ENCODE measurements around the gene NEURL2. TPM values are rescaled to one million over a fixed set of nuclear protein-coding genes. Genes with fewer than 3 reads are reported as not detected.

Gene NEURL2
- total and polyA plus RNA-seq, 2 experiments from 2014 or later, result 4.6 to 10.9 TPM

DNA sequence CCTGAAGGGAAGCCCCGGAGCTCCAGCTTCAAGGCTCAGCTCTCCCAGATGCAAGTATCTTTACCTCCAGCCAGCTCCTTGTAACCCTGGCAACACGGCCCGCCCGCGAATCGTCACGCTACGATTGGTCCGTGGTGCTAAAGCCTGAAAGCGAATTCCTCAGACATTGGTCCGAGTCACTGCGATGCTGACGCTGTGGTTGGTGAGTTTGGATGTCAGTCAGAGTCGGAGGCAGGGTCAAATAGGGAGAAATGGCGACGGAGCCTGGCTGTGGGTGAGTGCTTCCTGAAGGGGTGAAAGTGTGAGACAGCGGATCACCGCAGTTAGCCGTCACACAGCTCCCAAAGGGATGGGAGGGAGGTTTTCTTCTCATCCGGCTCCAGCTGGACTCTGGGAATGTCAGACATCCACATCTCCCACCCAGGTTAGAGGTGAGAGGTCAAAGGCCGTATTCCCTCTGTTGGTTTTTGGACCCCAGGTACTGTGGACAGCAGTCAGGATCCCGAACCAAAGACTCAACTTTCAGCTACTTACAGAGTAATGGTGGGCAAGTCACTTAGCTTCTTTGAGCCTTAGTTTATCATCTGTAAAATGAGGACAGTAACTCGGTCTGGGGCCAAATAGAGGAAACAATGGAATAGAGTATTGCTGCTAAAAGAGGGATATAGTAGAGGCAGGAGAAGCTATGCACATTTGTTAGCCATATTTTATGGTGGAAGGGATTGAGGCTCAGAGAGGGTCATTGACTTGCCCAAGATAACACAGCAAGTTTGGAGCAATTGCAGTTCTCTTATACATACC lies 9.8 kb downstream of the NEURL2 start, which contains the start of gene ZSWIM1:
ZSWIM1 (plus strand) TSS at position 240 of the 801 bp plus-strand sequence. CDS start 1,366 bp downstream, outside the sequence.
- H3K27ac ChIP-seq (ENCODE audit: low read depth), result 0 out of 2 replicates have a peak within 1 kb of the TSS, but pooled peaks have one; percentile 1
- Mint-ChIP-seq H3K9me3 (no peaks in the 10 kb centered on the region), H3K4me3 (peak within 1 kb of the TSS; percentile 95), H3K27ac (peak within 1 kb of the TSS; percentile 93), H3K4me1 (peaks cover 8% of the 10 kb centered on the region), H3K27me3 (ENCODE audit: insufficient read depth, low read depth, poor library complexity) (peaks cover 2% of the 10 kb centered on the region), H3K36me3 (ENCODE audit: low read depth) (peaks cover 29% of the 10 kb centered on the region)
- peak within 1 kb of the TSS; percentile 69 for H3K4me3 ChIP-seq
- H3K4me1 ChIP-seq (ENCODE audit: insufficient read depth), result no peaks in the 10 kb centered on the region
- no peak within 1 kb of the TSS for H2AFZ ChIP-seq
- H3F3A ChIP-seq (replicated peaks; ENCODE audit: low read depth), result no peaks in the 10 kb centered on the region
- TF ChIP-seq, protein P1, sequence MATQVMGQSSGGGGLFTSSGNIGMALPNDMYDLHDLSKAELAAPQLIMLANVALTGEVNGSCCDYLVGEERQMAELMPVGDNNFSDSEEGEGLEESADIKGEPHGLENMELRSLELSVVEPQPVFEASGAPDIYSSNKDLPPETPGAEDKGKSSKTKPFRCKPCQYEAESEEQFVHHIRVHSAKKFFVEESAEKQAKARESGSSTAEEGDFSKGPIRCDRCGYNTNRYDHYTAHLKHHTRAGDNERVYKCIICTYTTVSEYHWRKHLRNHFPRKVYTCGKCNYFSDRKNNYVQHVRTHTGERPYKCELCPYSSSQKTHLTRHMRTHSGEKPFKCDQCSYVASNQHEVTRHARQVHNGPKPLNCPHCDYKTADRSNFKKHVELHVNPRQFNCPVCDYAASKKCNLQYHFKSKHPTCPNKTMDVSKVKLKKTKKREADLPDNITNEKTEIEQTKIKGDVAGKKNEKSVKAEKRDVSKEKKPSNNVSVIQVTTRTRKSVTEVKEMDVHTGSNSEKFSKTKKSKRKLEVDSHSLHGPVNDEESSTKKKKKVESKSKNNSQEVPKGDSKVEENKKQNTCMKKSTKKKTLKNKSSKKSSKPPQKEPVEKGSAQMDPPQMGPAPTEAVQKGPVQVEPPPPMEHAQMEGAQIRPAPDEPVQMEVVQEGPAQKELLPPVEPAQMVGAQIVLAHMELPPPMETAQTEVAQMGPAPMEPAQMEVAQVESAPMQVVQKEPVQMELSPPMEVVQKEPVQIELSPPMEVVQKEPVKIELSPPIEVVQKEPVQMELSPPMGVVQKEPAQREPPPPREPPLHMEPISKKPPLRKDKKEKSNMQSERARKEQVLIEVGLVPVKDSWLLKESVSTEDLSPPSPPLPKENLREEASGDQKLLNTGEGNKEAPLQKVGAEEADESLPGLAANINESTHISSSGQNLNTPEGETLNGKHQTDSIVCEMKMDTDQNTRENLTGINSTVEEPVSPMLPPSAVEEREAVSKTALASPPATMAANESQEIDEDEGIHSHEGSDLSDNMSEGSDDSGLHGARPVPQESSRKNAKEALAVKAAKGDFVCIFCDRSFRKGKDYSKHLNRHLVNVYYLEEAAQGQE (IDR thresholded peaks at IDR 0.05; ENCODE audit: unreplicated experiment), result peak; percentile 18
- TF ChIP-seq POLR2AphosphoS5 (IDR thresholded peaks at IDR 0.05; ENCODE audit: low read depth) (peak; percentile 91), CREB1 (CRISPR knock-in tag; IDR thresholded peaks at IDR 0.05; ENCODE audit: low read depth) (peak; percentile 86), EZH2phosphoT487 (IDR thresholded peaks at IDR 0.05; ENCODE audit: unreplicated experiment) (no peak)
- no peaks in the 10 kb centered on the region for H3K36me3 ChIP-seq (ENCODE audit: insufficient read depth)
- no peaks in the 10 kb centered on the region for H3K9me2 ChIP-seq (ENCODE audit: insufficient read depth)
- ATAC-seq (peak; percentile 99), DNase-seq (ENCODE audit: low spot score) (peak; percentile 100)
- no peaks in the 10 kb centered on the region for H3K27me3 ChIP-seq (ENCODE audit: insufficient read depth)
- peaks cover 14% of the 10 kb centered on the region for H3K79me2 ChIP-seq (replicated peaks; ENCODE audit: insufficient read depth)
- H4K20me1 ChIP-seq (replicated peaks; ENCODE audit: insufficient read depth), result peaks cover 11% of the 10 kb centered on the region
- peak within 1 kb of the TSS; percentile 90 for H3K4me2 ChIP-seq

DNA sequence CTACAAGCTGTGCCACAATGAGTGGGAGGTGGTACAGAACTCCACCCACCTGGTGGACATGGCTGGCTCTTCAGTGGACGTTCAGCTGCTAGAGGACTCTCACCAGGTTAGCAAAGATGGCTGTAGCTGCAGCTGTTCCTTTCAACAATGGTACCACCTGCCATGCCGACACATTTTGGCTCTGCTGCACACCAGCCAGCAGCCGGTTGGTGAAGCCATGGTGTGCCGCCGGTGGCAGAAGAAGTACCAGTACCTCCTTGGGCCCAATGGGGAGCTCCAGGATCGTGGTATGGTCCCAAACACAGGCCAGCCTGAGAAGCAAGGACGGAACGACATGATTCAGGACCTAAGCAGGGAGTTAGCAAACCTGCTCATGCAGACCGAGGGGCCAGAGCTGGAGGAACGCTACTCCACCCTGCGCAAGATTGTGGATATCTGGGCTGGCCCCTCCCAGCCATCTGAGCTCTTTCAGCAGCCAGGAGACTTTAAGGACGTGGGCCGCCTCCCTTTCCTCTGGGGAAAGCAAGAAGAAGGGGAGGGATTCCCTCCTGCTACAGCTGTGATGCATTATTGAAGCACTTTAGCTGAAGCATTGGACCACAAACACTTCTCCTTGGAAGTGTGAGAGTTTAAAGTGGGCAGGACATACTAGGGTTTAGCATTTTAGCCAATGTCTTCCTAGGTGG lies 12.8 kb downstream of the NEURL2 start:
- H3K4me2 ChIP-seq, result no peak overlapping the region
- no peak for DNase-seq (ENCODE audit: low spot score)
- Mint-ChIP-seq H3K36me3 (ENCODE audit: low read depth) (peaks cover 17% of the 10 kb centered on the region), H3K27ac (no peak overlapping the region), H3K27me3 (ENCODE audit: insufficient read depth, low read depth, poor library complexity) (peaks cover 6% of the 10 kb centered on the region), H3K9me3 (peaks cover 4% of the 10 kb centered on the region; the same call in 1 of the 3 replicates), H3K4me3 (no peak overlapping the region), H3K4me1 (peaks cover 8% of the 10 kb centered on the region; the same call in 2 of the 3 replicates)
- no peak overlapping the region for H3K27ac ChIP-seq (ENCODE audit: low read depth)
- no peak overlapping the region for H3K4me3 ChIP-seq
- H3K79me2 ChIP-seq (replicated peaks; ENCODE audit: insufficient read depth), result peaks cover 14% of the 10 kb centered on the region
- H3K4me1 ChIP-seq (ENCODE audit: insufficient read depth), result no peaks in the 10 kb centered on the region
- no peaks in the 10 kb centered on the region for H3K27me3 ChIP-seq (ENCODE audit: insufficient read depth)
- no peak for ATAC-seq
- H2AFZ ChIP-seq, result no peak overlapping the region
- H3K36me3 ChIP-seq (ENCODE audit: insufficient read depth), result no peaks in the 10 kb centered on the region
- no peaks in the 10 kb centered on the region for H3F3A ChIP-seq (replicated peaks; ENCODE audit: low read depth)
- peaks cover 11% of the 10 kb centered on the region; the same call in 1 of the 2 replicates for H4K20me1 ChIP-seq (replicated peaks; ENCODE audit: insufficient read depth)
- H3K9me2 ChIP-seq (ENCODE audit: insufficient read depth), result no peaks in the 10 kb centered on the region
- TF ChIP-seq, protein P2, sequence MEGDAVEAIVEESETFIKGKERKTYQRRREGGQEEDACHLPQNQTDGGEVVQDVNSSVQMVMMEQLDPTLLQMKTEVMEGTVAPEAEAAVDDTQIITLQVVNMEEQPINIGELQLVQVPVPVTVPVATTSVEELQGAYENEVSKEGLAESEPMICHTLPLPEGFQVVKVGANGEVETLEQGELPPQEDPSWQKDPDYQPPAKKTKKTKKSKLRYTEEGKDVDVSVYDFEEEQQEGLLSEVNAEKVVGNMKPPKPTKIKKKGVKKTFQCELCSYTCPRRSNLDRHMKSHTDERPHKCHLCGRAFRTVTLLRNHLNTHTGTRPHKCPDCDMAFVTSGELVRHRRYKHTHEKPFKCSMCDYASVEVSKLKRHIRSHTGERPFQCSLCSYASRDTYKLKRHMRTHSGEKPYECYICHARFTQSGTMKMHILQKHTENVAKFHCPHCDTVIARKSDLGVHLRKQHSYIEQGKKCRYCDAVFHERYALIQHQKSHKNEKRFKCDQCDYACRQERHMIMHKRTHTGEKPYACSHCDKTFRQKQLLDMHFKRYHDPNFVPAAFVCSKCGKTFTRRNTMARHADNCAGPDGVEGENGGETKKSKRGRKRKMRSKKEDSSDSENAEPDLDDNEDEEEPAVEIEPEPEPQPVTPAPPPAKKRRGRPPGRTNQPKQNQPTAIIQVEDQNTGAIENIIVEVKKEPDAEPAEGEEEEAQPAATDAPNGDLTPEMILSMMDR (conservative IDR thresholded peaks at IDR 0.05; ENCODE audit: low read depth in 2 of 2), result no peak
- TF ChIP-seq NANOG (IDR thresholded peaks at IDR 0.05; ENCODE audit: borderline replicate concordance) (no peak), CREB1 (CRISPR knock-in tag; IDR thresholded peaks at IDR 0.05; ENCODE audit: low read depth) (no peak), EZH2phosphoT487 (IDR thresholded peaks at IDR 0.05; ENCODE audit: unreplicated experiment) (no peak), EZH2 (IDR thresholded peaks at IDR 0.05; ENCODE audit: low read depth, unreplicated experiment) (no peak)

Measured in GM23338 (cell line).